Omental fat pad (tissue), 4 donors: ENCODE data around the gene UCK1. TPM values are rescaled to one million over a fixed set of nuclear protein-coding genes. Genes with fewer than 3 reads are reported as not detected.

Experiments
- ATAC-seq: fragments of 150-250 bp; one replicate; pipeline ENCODE4 v1.9.1; 2016; ENCODE audit warnings: mild to moderate bottlenecking, moderate library complexity; ENCODE audit not compliant: low FRiP score
- DNase-seq: peaks from one replicate; pipeline ENCODE4 v3.0.0-alpha.2; 2019; ENCODE audit warnings: low spot score
- total RNA-seq, 4 donors: library from RNA; depleted of rRNA; stranded (reverse); fragments of >200 nt; gene quantifications; one replicate each; pipeline ENCODE4 v1.1.0, GENCODE V29; 2016
- TF ChIP-seq, protein P1 (sequence below), 3 donors: fragments of 450-650 bp; IDR thresholded peaks; one replicate each; pipeline ENCODE4 v1.5.1; 2016 to 2017; ENCODE audit warnings: antibody characterized with exemption in 3 of 3, mild to moderate bottlenecking in 3 of 3, moderate library complexity in 2 of 3

Gene UCK1
- total RNA-seq, 4 donors from 2014 or later: 25.0 to 38.5 (median 32.7) TPM

DNA sequence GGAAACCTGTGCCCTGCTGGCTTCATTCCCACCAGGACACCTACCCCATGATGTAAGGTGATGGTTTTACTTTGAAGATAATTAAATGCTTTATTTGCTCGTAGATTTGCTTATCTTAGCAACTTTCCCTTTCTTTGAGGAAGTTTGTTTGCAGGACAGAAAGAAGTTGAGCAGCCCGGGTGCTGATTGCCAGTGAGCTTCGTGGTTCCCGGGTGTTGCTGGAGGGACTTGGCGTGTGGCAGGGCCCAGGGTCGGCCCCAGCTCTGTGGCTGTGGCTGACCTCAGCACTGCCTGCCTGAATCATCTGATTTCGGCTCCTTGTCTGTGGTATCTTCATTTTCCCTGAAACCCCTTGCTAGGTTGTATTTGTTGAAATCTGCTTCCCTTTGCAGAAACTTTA is 19.6 kb downstream of the UCK1 start:
- TF ChIP-seq, protein P1, sequence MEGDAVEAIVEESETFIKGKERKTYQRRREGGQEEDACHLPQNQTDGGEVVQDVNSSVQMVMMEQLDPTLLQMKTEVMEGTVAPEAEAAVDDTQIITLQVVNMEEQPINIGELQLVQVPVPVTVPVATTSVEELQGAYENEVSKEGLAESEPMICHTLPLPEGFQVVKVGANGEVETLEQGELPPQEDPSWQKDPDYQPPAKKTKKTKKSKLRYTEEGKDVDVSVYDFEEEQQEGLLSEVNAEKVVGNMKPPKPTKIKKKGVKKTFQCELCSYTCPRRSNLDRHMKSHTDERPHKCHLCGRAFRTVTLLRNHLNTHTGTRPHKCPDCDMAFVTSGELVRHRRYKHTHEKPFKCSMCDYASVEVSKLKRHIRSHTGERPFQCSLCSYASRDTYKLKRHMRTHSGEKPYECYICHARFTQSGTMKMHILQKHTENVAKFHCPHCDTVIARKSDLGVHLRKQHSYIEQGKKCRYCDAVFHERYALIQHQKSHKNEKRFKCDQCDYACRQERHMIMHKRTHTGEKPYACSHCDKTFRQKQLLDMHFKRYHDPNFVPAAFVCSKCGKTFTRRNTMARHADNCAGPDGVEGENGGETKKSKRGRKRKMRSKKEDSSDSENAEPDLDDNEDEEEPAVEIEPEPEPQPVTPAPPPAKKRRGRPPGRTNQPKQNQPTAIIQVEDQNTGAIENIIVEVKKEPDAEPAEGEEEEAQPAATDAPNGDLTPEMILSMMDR (IDR thresholded peaks at IDR 0.05): no peak
- ATAC-seq: no peak

DNA sequence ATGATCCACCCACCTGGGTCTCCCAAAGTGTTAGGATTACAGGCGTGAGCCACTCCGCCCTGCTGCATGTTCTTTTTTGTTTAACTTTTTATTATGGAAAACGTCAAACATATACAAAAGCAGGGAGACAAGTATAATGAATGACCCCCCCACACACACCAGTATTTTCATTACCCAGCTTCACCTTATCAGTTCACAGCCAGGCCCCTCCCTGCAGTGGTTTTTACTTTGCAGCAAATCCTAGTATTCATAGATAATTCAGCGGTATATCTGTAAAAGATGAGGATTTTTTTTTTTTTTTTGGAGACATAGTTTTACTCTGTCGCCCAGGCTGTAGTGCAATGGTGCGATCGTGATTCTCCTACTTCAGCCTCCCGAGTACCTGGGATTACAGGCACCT is 26.1 kb downstream of the UCK1 start:
- DNase-seq: no peak
- no peak for ATAC-seq
- TF ChIP-seq, protein P1 (IDR thresholded peaks at IDR 0.05): no peak

More for the DNA sequence above, 19.6 kb downstream of the UCK1 start:
- no peak for DNase-seq

DNA sequence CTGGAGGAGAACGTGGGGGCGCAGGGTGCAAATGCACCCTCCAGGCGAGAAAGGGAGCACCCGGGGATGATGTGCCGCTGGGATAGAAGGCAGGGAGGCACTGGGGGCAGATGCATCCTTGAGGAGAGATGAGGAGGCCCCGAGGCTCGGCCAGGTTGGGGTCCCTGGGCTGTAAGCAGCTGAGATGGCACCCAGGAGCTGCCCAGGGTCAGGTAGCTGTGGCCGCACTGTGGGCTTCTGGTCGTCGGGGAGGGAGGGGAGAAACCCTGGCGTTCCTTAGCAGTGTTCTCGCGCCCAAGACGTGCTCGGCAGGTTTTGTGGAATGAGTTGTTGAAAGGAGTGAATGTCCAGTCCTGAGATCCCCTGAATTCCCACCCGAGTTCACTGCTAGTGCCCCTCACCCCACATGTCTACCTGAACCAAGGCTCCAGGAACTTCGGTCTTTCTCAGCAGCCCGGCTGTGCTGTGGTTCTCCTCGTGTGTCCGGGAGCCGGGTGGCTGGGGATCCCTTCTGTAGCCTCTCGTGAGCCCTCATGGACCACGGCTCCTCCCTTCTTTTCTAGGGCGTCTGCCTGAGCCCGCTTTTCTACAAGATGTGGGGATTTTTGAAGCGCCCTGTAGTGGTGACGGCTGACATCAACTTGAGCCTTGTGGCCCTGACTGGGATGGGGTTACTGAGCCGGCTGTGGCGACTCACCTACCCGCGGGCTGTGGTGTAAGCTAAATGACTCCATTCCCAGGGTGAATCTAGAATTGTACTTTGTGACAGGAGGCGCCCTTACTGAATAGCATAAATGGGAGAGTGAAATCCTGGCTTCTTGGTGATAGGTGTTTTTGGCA is 27.2 kb downstream of the UCK1 start:
- TF ChIP-seq, protein P1 (IDR thresholded peaks at IDR 0.05): no peak
- no peak for DNase-seq
- ATAC-seq: no peak

DNA sequence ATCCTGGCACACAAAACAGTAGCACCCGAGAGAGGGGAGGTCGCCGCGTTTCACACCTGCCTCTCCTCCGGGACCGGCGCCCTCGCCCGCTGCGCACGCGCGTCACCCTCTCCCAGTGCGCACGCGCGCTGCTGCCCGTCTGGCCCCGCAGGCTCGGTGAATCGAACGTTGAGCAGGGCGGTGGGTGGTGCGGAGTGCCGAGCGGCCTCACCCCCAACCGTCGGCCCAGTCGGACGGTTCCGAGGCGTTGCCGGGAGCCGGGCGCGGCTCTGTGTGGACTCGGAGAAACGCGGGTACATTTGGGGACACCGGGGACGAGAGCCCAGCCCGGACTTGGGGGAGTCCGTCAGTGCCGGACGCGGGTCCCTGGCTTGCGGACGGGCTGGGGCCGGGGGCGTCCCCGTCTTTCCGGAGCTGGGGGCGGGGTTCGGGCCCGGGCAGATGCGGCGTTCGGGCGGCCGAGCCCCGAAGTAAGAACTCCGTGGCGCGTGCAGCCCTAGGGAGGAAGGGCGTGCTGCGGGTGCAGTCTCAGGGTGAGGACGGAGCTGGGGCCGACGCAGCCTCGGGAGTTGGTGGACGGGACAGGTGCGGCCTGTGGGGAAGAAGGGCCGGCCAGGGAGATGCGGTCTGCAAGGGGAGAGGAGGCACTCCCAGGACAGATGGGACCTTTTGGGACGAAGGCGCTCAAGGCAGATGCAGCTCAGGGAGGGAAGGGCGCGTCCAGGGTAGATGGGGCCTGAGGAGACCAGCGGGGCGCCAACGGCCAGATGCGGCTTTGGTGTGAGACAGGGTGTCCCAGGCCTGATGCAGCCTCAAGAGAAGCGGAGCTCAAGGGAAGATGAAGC is 28.1 kb downstream of the UCK1 start, which contains the start of gene POMT1:
POMT1 (plus strand) TSS at position 138 of the 845 bp plus-strand sequence. CDS start 1,301 bp downstream, outside the sequence.
- peak; percentile 94 for ATAC-seq
- TF ChIP-seq, protein P1 (IDR thresholded peaks at IDR 0.05): no peak
- DNase-seq: peak; percentile 59

DNA sequence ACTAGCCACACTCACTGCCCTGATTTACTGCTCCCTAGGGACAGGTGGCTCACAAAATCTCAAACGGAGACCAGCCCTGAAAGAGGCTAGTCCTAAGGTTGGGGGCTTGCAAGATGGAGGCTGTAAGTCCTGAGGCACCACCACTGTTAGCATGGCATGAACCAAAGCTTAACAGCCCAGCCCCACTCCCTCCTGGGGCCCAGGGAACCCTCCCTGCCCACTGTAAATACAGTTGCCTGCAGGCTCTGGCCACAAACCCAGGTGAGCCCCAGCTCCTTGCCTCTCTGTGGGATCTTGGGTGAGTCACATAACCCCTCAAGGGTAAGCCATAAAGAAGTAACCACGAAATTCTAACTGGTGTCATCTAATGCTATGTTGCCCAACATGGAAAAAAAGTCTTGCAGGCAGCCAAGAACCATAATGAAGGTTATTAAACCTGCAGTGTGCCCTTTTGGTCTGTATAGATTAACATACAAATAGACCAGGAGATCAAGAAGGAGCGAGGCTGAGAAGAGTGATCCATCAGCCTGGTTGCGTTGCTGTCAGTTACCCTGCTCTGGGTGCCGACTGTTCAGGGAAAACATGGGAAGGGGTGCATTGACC is 30.0 kb downstream of the UCK1 start:
- TF ChIP-seq, protein P1 (IDR thresholded peaks at IDR 0.05): no peak
- no peak for DNase-seq
- ATAC-seq: no peak

DNA sequence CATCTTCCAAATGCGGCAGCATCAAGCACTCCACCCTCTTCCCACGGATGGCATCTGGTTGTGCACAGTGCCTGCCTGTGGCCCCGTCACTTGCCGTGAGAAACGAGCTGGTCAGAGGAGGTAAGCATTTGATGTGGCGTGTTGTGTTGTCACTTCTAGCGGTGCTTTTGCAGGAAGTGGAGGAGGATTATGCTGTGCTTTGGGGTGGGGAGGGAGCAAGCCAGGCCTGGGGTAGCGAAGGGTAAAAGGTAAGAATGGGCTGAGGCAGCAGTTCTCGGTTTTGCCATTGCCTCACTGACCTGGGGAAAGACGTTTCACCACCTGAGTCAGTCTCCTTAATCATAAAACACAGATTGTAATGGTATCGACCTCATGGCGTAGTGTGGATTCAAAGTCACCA is 30.7 kb downstream of the UCK1 start:
- DNase-seq (no peak), ATAC-seq (no peak)
- TF ChIP-seq, protein P1 (IDR thresholded peaks at IDR 0.05): no peak
